ENCODE data around the gene BRAF. TPM values are rescaled to one million over a fixed set of nuclear protein-coding genes. Genes with fewer than 3 reads are reported as not detected.
"Not testable (repeated sequence)": the region's sequence is repeated elsewhere in the genome, so short reads cannot be mapped to it uniquely, and the experiment has no call there.

BRAF gene
- total RNA-seq, 1 donor from 2014 or later = 40.2 TPM

DNA sequence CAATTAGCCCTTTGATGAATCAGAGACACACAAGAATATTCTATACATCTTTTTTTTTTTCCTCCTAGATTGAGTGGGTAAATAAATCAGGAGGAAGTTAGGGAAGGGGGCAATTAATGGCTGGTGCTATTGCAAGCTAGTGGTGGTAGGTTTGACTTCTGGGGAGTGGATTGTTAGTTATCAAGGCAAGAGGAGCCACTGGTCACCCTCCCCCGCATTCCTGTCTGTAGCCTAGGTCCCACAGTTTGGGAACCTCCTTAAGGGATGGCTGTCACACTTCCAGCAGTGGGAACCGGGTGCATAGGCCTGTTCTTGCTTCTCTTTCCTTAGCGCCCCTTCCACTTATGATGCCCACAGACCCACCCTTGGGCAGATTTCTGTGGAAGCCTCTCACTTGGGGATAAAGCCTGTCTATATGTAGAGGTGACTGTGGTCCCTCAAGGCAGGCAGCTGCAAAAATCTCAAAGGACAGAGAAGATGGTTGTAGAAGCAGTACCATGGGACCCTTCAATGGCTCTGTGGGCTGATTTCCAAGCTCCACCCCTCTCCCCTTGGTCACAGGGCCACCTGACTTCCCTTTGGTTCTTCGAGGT, 254.3 kb downstream of the BRAF start:
- intact Hi-C loops (cut with DNase I) = no loop called here
- DNase-seq (peak; percentile 3), ATAC-seq (no peak)
- H3K4me1 ChIP-seq = peaks cover 18% of the 10 kb centered on the region
- H3K9me3 ChIP-seq = no peaks in the 10 kb centered on the region
- no peaks in the 10 kb centered on the region for H3K36me3 ChIP-seq
- no peak for TF ChIP-seq CTCF (IDR thresholded peaks at IDR 0.05)
- H3K4me3 ChIP-seq = no peak overlapping the region
- no peaks in the 10 kb centered on the region for H3K27me3 ChIP-seq
- no peak overlapping the region for H3K27ac ChIP-seq

GRCh38 chr7:140669862-140670261, 254.9 kb downstream of the BRAF start:
- H3K9me3 ChIP-seq; H3K4me3 ChIP-seq; ATAC-seq; H3K27ac ChIP-seq; intact Hi-C loops (cut with DNase I); H3K36me3 ChIP-seq; H3K27me3 ChIP-seq: not testable (repeated sequence)
- peaks cover 12% of the 10 kb centered on the region for H3K4me1 ChIP-seq
- DNase-seq = peak; percentile 44

DNA sequence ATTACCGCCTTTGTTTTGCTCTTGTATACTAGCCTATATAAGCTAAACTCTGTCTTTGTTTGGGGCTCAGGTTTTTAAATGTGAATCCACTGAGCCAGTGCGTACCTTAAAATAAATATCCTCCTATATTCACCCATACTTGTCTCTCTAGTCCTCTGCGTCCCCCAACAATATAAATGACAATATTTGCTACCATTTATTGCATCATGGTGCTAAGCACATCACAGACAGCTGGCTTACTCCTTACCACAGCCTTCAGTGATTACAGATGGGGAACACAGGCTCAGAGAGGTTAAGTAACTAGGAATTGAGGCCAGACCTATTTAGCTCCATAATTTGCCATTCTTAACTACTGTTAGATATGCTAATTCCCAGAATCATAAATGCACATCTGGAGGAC, 255.4 kb downstream of the BRAF start:
- no peak for DNase-seq
- no peak for ATAC-seq
- Histone ChIP-seq H3K4me3 (no peak overlapping the region), H3K4me1 (peaks cover 8% of the 10 kb centered on the region), H3K27ac (no peak overlapping the region), H3K36me3 (no peaks in the 10 kb centered on the region), H3K9me3 (no peaks in the 10 kb centered on the region), H3K27me3 (no peaks in the 10 kb centered on the region)
- no peak for TF ChIP-seq CTCF (IDR thresholded peaks at IDR 0.05)
- intact Hi-C loops (cut with DNase I) = no loop called here

Other genes with a start within 250 kb of the BRAF start
- 160 TPM for gene NDUFB2, start 228.2 kb downstream of the BRAF start, total RNA-seq
- gene MRPS33, start 90.0 kb upstream of the BRAF start, total RNA-seq = 27.4 TPM
- 1.4 TPM for gene TMEM178B, start 149.1 kb upstream of the BRAF start, total RNA-seq